BLaER1 (cell line): ENCODE results near the gene EFCAB6.

Experiments used
- H3K27ac ChIP-seq: shearing (Covaris generic); formaldehyde crosslinking; 2 replicates; pipeline ENCODE4 v1.8.1; 2022
- H3K27me3 ChIP-seq: shearing (Covaris generic); formaldehyde crosslinking; 2 replicates; pipeline ENCODE4 v1.8.1; 2022
- H3K36me3 ChIP-seq: shearing (Covaris generic); formaldehyde crosslinking; 2 replicates; pipeline ENCODE4 v1.8.1; 2022
- H3K4me1 ChIP-seq: shearing (Covaris generic); formaldehyde crosslinking; 2 replicates; pipeline ENCODE4 v1.8.1; 2022
- H3K4me2 ChIP-seq: shearing (Covaris generic); formaldehyde crosslinking; 2 replicates; pipeline ENCODE4 v1.8.1; 2022
- H3K4me3 ChIP-seq: shearing (Covaris generic); formaldehyde crosslinking; 2 replicates; pipeline ENCODE4 v1.8.1; 2022
- H3K9ac ChIP-seq: shearing (Covaris generic); formaldehyde crosslinking; 2 replicates; pipeline ENCODE4 v1.8.1; 2022
- H3K9me3 ChIP-seq: shearing (Covaris generic); formaldehyde crosslinking; 2 replicates; pipeline ENCODE4 v1.8.1; 2022
- H4K20me1 ChIP-seq: shearing (Covaris generic); formaldehyde crosslinking; 2 replicates; pipeline ENCODE4 v1.8.1; 2022
- Cebpa-rat ChIP-seq: shearing (Covaris generic); IDR thresholded peaks from 2 replicates; pipeline ENCODE4 v1.8.1; 2022

The EFCAB6 gene

DNA sequence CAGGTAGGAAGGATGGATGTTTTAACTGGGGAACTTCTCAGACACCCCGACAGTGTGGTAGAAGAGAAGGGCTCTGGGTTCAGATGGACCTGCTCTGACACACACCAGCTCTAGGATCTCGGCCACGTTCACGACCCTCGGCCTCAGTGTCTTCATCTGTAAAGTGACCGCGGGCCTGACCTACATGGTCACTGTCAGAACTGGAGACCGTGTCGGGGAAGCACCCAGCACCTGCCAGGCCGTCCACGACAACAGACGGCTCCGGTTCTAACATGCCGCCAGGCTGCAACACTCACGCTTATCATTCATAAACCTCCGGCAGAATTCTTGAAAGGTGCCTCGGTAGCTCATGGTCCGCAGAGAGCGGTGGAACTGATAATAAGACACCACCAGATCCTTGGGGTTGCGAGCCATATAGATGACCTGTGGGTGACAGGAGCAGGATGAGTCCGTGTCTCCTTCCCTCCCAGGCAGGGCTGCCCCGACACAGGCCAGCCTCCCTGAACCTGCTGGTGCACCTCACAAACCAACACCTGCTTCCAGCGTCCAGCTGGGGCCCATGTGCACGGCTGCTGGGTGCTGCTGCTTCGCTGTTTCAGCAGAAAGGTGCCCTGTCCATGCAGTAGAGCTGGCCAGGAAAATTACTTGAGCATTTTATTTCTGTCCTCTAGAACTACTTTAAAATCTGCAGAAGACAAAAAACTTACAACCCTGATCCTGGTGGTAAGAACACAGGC, 26.6 kb upstream of the EFCAB6 start:
- Histone ChIP-seq H3K27me3 (no peaks in the 10 kb centered on the region), H3K27ac (no peak overlapping the region)

DNA sequence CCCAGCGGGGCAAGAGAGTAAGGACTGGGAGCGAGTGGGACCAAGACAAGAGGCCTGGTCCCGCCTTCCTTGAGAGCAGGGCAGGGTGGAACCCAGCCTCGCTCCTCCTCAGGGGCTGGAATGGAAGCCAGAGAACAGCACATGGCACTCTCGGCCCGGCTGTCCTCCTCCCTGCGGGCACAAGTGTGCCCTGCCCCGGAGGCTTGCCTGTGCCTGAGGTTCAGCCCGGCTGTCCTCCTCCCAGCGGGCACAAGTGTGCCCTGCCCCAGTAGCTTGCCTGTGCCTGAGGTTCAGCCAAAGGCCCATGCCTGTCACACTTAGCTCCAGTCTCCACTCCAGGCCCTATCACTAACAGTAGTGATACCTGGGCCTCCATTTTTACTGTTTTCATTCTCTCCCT, 26.1 kb upstream of the EFCAB6 start:
- H3K9me3 ChIP-seq: no peaks in the 10 kb centered on the region
- no peaks in the 10 kb centered on the region for H4K20me1 ChIP-seq
- TF ChIP-seq Cebpa-rat: no peak
- no peaks in the 10 kb centered on the region for H3K27me3 ChIP-seq
- H3K36me3 ChIP-seq: no peaks in the 10 kb centered on the region
- no peak overlapping the region for H3K27ac ChIP-seq
- no peak overlapping the region for H3K4me3 ChIP-seq
- peak overlapping the region; percentile 32; the same call in 1 of the 2 replicates for H3K4me2 ChIP-seq
- peaks cover 75% of the 10 kb centered on the region for H3K4me1 ChIP-seq
- H3K9ac ChIP-seq: no peak overlapping the region

More for the DNA sequence above, 26.6 kb upstream of the EFCAB6 start:
- Histone ChIP-seq H4K20me1 (no peaks in the 10 kb centered on the region), H3K4me3 (no peak overlapping the region), H3K9ac (no peak overlapping the region), H3K4me1 (peaks cover 75% of the 10 kb centered on the region), H3K36me3 (no peaks in the 10 kb centered on the region), H3K9me3 (no peaks in the 10 kb centered on the region), H3K4me2 (0 out of 2 replicates have a peak overlapping the region, but pooled peaks have one; percentile 32)
- no peak for TF ChIP-seq Cebpa-rat

DNA sequence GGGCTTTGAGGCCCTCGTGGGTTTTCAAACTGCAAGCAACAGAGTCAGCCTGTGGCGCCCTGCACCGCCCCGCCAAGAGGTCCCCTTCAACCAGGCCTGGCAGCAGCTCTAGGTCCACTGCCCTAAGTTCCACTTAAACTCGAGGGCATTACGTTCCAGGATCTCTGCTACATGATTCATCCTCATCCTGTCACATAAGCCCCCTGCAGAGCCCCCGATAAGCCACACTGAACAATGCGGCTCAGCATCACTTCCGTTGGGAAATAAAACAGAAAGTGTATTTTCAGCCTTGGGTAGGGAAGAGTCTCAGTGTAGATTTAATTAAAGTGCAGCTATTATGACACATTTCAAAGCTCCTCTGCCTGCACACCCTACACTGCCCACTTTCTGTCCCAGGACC, 25.6 kb upstream of the EFCAB6 start:
- Histone ChIP-seq H3K9ac (no peak overlapping the region), H3K27ac (no peak overlapping the region), H3K9me3 (no peaks in the 10 kb centered on the region), H3K4me2 (peak overlapping the region; percentile 32; the same call in 1 of the 2 replicates), H3K27me3 (no peaks in the 10 kb centered on the region), H3K36me3 (no peaks in the 10 kb centered on the region), H3K4me1 (peaks cover 75% of the 10 kb centered on the region), H3K4me3 (no peak overlapping the region), H4K20me1 (no peaks in the 10 kb centered on the region)
- TF ChIP-seq Cebpa-rat: no peak

DNA sequence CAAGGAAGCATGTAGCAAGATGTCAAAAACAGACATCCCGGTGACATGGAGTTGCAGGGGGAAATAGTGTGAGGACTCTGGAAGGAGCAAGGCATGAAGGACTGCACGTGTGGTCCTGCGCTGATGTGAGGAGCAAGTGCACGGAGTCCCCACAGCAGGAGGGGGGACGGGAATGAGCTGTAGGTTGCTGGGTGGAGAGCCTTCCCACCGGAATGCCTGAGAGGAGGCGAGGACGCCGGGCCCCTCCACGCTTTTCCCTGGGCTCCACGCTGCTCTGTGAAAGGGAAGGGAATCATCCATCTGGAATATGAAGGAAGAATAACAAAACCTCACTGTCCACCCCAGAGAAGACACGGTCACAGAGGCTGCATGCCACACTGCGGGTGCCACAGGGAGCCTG, 23.6 kb upstream of the EFCAB6 start:
- H3K9me3 ChIP-seq: no peaks in the 10 kb centered on the region
- H3K36me3 ChIP-seq: no peaks in the 10 kb centered on the region
- H3K27ac ChIP-seq: no peak overlapping the region
- H3K4me2 ChIP-seq: peak overlapping the region; percentile 56
- peaks cover 75% of the 10 kb centered on the region for H3K4me1 ChIP-seq
- H3K27me3 ChIP-seq: no peaks in the 10 kb centered on the region
- no peak overlapping the region for H3K9ac ChIP-seq
- H4K20me1 ChIP-seq: no peaks in the 10 kb centered on the region
- no peak overlapping the region for H3K4me3 ChIP-seq
- TF ChIP-seq Cebpa-rat: no peak

DNA sequence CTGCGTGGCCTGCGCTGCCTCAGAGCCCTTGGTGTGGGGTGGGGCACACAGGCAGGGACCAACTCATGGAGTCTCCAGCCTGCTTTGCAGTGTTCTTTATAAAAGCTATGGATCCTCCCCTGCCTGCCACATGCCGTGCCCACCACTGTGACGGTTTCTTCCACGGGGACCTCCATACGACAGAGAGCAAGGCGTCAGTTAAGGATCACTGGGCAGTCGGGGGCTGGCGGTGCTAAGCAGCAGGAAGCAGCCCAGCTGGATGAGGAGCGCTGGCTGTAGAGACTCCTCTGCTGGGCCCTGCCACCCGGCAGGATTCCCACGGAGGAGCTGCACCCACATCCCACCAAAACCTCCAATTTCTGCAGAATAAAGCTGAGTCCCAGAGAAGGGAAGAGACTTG, 23.1 kb upstream of the EFCAB6 start:
- no peaks in the 10 kb centered on the region for H4K20me1 ChIP-seq
- H3K4me2 ChIP-seq: peak overlapping the region; percentile 56
- no peak overlapping the region for H3K27ac ChIP-seq
- no peaks in the 10 kb centered on the region for H3K9me3 ChIP-seq
- no peak overlapping the region for H3K4me3 ChIP-seq
- no peaks in the 10 kb centered on the region for H3K27me3 ChIP-seq
- H3K9ac ChIP-seq: no peak overlapping the region
- no peaks in the 10 kb centered on the region for H3K36me3 ChIP-seq
- H3K4me1 ChIP-seq: peaks cover 75% of the 10 kb centered on the region
- TF ChIP-seq Cebpa-rat: no peak

DNA sequence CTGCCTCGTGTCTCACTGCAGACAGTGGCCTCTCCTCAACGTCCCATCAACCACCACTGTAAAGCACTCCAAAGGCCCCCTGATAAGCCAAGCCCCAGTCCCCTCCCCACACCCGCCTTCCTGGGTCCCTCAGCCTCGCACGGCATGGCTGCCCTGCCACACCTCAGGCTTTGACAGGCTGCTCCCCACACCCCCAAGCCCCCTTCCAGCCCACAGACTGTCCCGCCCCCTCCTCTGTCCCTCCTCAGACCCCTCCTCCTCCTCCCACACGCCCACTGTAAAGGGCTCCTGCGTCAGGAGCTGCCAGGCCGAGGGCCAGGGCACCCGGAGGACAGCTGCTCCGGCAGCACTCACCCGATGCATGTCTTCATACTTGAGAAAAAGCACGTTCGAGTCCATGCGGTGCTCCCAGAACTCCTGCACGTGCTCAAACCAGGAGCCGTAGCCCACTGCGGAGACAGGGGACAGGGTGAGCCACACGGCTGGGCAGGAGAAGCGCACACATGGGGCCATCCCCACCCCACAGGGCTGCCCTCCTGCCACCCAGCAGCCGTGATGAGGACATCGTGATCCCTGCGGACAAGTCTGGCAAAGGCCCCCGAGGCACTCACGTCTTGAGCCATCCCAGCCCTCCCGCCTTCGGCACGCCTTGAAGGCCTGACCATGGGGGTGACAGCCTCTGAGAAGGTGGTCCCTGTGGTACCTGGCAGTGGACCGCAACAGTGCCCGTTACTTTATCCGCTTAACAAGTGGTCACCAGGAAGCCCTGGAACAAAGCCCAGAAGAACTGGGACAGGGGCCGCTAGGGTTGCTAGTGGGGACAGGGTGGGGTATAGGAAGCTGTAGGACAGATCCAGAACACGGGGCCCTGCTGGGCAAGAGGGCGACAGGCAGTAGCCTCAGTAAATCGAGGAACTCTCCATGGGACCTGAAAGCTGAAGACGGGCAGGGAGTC, 21.5 kb upstream of the EFCAB6 start:
- Histone ChIP-seq H3K36me3 (no peaks in the 10 kb centered on the region), H3K27me3 (no peaks in the 10 kb centered on the region), H3K9me3 (no peaks in the 10 kb centered on the region), H3K4me3 (no peak overlapping the region), H4K20me1 (peaks cover 7% of the 10 kb centered on the region), H3K4me1 (peaks cover 84% of the 10 kb centered on the region), H3K9ac (no peak overlapping the region), H3K4me2 (peak overlapping the region; percentile 56), H3K27ac (peak overlapping the region; percentile 18; the same call in 1 of the 2 replicates)
- no peak for TF ChIP-seq Cebpa-rat

DNA sequence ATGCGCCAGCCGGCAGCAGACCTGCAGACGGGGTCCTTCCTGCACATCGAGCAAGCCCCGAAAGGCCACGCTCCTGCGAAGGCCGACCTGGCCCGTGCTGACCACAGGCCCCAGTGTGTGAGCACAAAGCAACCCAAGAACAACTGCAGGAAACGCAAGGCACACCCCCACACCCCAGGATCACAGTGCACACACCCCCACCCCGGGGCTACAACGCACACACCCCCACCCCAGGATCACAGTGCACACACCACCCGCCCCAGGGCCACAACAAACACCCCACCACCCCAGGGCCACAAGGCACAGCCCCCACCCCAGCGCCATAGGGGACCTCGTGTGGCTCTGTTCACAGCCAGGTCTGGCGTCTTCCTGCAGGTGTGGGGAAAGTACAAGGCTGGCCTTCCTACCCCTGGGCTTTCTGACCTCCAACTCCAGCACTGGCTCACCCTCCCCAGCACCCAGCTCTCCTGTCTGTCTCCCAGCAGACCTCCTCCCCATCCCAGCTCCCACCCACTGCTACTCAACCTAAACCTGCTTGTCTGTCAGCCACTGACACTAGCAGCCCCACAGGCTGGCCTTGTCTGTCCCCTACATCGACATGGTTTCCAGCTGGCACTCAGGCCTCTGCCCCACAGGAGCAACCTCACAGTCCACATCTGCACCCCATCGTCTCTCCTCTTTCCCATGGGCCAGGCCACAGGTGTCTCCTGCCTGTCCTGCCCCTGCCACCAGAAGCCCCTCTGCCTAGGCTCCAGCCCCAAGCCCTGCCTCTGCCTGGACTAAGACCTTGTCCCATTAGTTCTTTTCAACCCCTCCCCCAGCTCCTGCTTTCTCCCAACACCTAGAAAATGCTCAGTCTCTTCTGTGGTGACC, 20.5 kb upstream of the EFCAB6 start:
- Histone ChIP-seq H3K4me2 (peak overlapping the region; percentile 56), H3K36me3 (no peaks in the 10 kb centered on the region), H3K4me1 (peaks cover 87% of the 10 kb centered on the region), H4K20me1 (peaks cover 7% of the 10 kb centered on the region), H3K4me3 (no peak overlapping the region), H3K9me3 (no peaks in the 10 kb centered on the region), H3K27ac (peak overlapping the region; percentile 18; the same call in 1 of the 2 replicates), H3K27me3 (no peaks in the 10 kb centered on the region), H3K9ac (no peak overlapping the region)
- no peak for TF ChIP-seq Cebpa-rat

DNA sequence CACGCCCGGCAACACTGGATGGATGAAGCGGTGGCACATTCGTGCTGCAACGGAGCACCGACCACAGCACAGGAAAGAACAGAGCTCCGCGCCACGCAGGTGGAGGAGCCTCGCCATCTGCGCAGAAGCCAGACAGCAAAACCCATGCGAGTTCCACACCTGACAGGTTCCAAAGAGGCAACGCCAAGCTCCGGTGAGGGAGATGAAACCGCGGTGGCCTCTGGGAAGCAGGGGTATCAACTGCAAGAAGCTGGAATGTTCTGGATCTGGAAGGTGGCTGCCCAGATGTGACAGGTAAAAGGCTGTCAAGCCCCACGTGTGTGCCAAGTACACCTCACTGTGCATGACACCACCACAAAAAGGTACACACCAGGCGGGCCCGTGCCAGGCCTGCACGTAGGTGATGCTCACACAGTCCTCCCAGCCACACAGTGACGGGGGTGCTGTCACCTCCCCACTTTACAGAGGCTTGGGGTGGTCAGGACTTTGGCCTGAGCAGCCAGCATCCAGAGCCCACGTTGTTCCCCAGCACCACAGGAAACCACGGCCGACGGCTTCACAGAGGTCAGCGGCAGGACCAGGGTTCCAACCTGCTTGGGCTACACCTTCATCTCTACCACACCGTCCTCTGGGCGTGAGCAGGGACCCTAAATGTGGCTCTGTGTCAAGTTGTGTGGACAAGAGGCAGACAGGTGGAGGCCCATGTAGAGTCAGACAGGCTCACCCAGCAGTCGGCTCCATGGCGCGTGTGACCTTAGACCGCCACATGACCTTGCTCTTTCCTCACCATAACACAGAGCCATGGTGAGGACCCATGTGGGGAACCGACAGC, 19.7 kb upstream of the EFCAB6 start:
- Histone ChIP-seq H4K20me1 (peaks cover 7% of the 10 kb centered on the region), H3K4me1 (peaks cover 87% of the 10 kb centered on the region), H3K27me3 (no peaks in the 10 kb centered on the region), H3K27ac (no peak overlapping the region), H3K4me2 (peak overlapping the region; percentile 83), H3K36me3 (no peaks in the 10 kb centered on the region), H3K9ac (no peak overlapping the region), H3K4me3 (no peak overlapping the region), H3K9me3 (no peaks in the 10 kb centered on the region)
- TF ChIP-seq Cebpa-rat: no peak
